PC-3 (cell line): ENCODE results near the gene PAPOLA. TPM values are rescaled to one million over a fixed set of nuclear protein-coding genes. Genes with fewer than 3 reads are reported as not detected.

Experiments
- ATAC-seq: fragments of 200-7000 bp; cut with Tn5 transposase; 2 replicates; pipeline ENCODE4 v1.9.1; 2020; ENCODE audit warnings: mild to moderate bottlenecking, moderate library complexity
- BruUV-seq: library from RNA; stranded (reverse); fragments of 400-500 nt; replicated peaks from 2 replicates; lab custom pipeline; 2021; lab: Mats Ljungman, UMichigan
- CTCF ChIA-PET: fragments of 300-600 bp; sonication (Branson Sonifier 250); formaldehyde crosslinking; loops from one replicate; lab custom pipeline; 2022; ENCODE audit warnings: antibody characterized with exemption; lab: Charles Lee
- POLR2A ChIA-PET: fragments of 300-600 bp; sonication (Branson Sonifier 250); formaldehyde crosslinking; loops from one replicate; lab custom pipeline; 2022; ENCODE audit warnings: antibody characterized with exemption; ENCODE audit not compliant: unreplicated experiment; lab: Charles Lee
- DNase-seq: peaks from one replicate; pipeline ENCODE4 v3.0.0-alpha.2; 2015
- H2AFZ ChIP-seq: fragments of 300-600 bp; sonication (generic); 2 replicates; pipeline ENCODE4 v1.6.0; 2016; ENCODE audit warnings: antibody characterized with exemption, low read length
- H3F3A ChIP-seq: fragments of 300-600 bp; sonication (generic); one replicate; pipeline ENCODE4 v1.6.0; 2017; ENCODE audit warnings: antibody characterized with exemption, low read length, control low read depth, mild to moderate bottlenecking; ENCODE audit not compliant: unreplicated experiment
- H3K27ac ChIP-seq: fragments of 300-600 bp; sonication (generic); 2 replicates; pipeline ENCODE4 v1.5.1; 2016; ENCODE audit warnings: mild to moderate bottlenecking, low read length
- H3K27me3 ChIP-seq: fragments of 300-600 bp; sonication (generic); 2 replicates; pipeline ENCODE4 v1.6.1; 2016; ENCODE audit warnings: low read length, mixed read lengths
- H3K36me3 ChIP-seq: fragments of 300-600 bp; sonication (generic); 2 replicates; pipeline ENCODE4 v1.6.1; 2016; ENCODE audit warnings: low read depth, mixed run types, low read length, mixed read lengths
- H3K4me1 ChIP-seq: fragments of 300-600 bp; sonication (generic); 2 replicates; pipeline ENCODE4 v1.5.1; 2016; ENCODE audit warnings: low read length; ENCODE audit not compliant: insufficient read depth
- H3K4me2 ChIP-seq: fragments of 300-600 bp; sonication (generic); 2 replicates; pipeline ENCODE4 v1.6.0; 2016; ENCODE audit warnings: low read length
- H3K4me3 ChIP-seq: fragments of 300-600 bp; sonication (generic); 2 replicates; pipeline ENCODE4 v1.5.1; 2016; ENCODE audit warnings: mild to moderate bottlenecking, low read length, mixed read lengths
- H3K79me2 ChIP-seq: fragments of 300-600 bp; sonication (generic); 2 replicates; pipeline ENCODE4 v1.6.1; 2017; ENCODE audit warnings: low read length, mixed read lengths
- H3K9ac ChIP-seq: fragments of 300-600 bp; sonication (generic); 2 replicates; pipeline ENCODE4 v1.6.0; 2016; ENCODE audit warnings: mild to moderate bottlenecking, low read length
- H3K9me2 ChIP-seq: fragments of 300-600 bp; sonication (generic); replicated peaks from 2 replicates; pipeline ENCODE4 v1.6.1; 2016; ENCODE audit warnings: mixed run types, low read length, mixed read lengths
- H3K9me3 ChIP-seq: fragments of 300-600 bp; sonication (generic); 2 replicates; pipeline ENCODE4 v1.6.1; 2016; ENCODE audit warnings: low read length, mixed read lengths
- H4K20me1 ChIP-seq: fragments of 300-600 bp; sonication (generic); 2 replicates; pipeline ENCODE4 v1.6.1; 2016; ENCODE audit warnings: low read length, mixed read lengths
- EZH2 ChIP-seq: fragments of 300-600 bp; sonication (generic); IDR thresholded peaks from one replicate; pipeline ENCODE4 v1.6.1; 2017; ENCODE audit warnings: antibody characterized with exemption, mild to moderate bottlenecking, low read length; ENCODE audit not compliant: unreplicated experiment
- EZH2phosphoT487 ChIP-seq: fragments of 300-600 bp; sonication (generic); IDR thresholded peaks from 2 replicates; pipeline ENCODE4 v1.6.1; 2018; ENCODE audit warnings: mild to moderate bottlenecking, antibody characterized with exemption, low read length, borderline replicate concordance
- intact Hi-C: fragments of 100-400 bp; cut with micrococcal nuclease; formaldehyde crosslinking; loops from 2 replicates; pipeline ENCODE4 v1.9.0; 2023
- total RNA-seq: library from RNA; depleted of rRNA; stranded (reverse); fragments of >200 nt; gene quantifications from 2 replicates; pipeline ENCODE4 v1.2.3, GENCODE V29; 2014
- TF ChIP-seq, protein P1 (sequence below): fragments of 300-600 bp; sonication (generic); conservative IDR thresholded peaks from 2 replicates; pipeline ENCODE4 v1.5.1; 2017; ENCODE audit warnings: antibody characterized with exemption, low read depth, mild to moderate bottlenecking, low read length

The PAPOLA gene
- total RNA-seq, 1 experiment from 2014 or later = 111 TPM

GRCh38 chr14:96579358-96579757, 77.2 kb downstream of the PAPOLA start:
- CTCF ChIA-PET = interaction anchor here (0.6 kb wide), 1 partner anchor 226 kb away, joined by 3 read pairs; no protein-coding TSS in a partner anchor
- no peak overlapping the region for H3K9ac ChIP-seq
- no TSS peak for BruUV-seq
- TF ChIP-seq EZH2phosphoT487 (no peak), EZH2 (no peak)
- TF ChIP-seq, protein P1, sequence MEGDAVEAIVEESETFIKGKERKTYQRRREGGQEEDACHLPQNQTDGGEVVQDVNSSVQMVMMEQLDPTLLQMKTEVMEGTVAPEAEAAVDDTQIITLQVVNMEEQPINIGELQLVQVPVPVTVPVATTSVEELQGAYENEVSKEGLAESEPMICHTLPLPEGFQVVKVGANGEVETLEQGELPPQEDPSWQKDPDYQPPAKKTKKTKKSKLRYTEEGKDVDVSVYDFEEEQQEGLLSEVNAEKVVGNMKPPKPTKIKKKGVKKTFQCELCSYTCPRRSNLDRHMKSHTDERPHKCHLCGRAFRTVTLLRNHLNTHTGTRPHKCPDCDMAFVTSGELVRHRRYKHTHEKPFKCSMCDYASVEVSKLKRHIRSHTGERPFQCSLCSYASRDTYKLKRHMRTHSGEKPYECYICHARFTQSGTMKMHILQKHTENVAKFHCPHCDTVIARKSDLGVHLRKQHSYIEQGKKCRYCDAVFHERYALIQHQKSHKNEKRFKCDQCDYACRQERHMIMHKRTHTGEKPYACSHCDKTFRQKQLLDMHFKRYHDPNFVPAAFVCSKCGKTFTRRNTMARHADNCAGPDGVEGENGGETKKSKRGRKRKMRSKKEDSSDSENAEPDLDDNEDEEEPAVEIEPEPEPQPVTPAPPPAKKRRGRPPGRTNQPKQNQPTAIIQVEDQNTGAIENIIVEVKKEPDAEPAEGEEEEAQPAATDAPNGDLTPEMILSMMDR = no peak
- H3K79me2 ChIP-seq = no peaks in the 10 kb centered on the region
- no peak overlapping the region for H2AFZ ChIP-seq
- H3K27me3 ChIP-seq = no peaks in the 10 kb centered on the region
- H3K9me3 ChIP-seq = no peaks in the 10 kb centered on the region
- H3K4me2 ChIP-seq = no peak overlapping the region
- H3F3A ChIP-seq = no peaks in the 10 kb centered on the region
- H3K4me3 ChIP-seq = no peak overlapping the region
- H3K9me2 ChIP-seq = no peaks in the 10 kb centered on the region
- no peaks in the 10 kb centered on the region for H4K20me1 ChIP-seq
- no peak for ATAC-seq
- intact Hi-C loops = no loop called here
- H3K27ac ChIP-seq = no peak overlapping the region
- DNase-seq = no peak
- peaks cover under 1% of the 10 kb centered on the region; the same call in 1 of the 2 replicates for H3K4me1 ChIP-seq
- H3K36me3 ChIP-seq = no peaks in the 10 kb centered on the region
- POLR2A ChIA-PET = no interaction called here

- DNase-seq = no peak
- no peak overlapping the region for H3K9ac ChIP-seq
- no peaks in the 10 kb centered on the region for H3K27me3 ChIP-seq
- no peaks in the 10 kb centered on the region for H3K4me1 ChIP-seq
- no peaks in the 10 kb centered on the region for H3F3A ChIP-seq
- H2AFZ ChIP-seq = no peak overlapping the region
- POLR2A ChIA-PET = no interaction called here
- no TSS peak for BruUV-seq
- H3K4me3 ChIP-seq = no peak overlapping the region
- no peaks in the 10 kb centered on the region for H3K36me3 ChIP-seq
- CTCF ChIA-PET = no interaction called here
- H3K4me2 ChIP-seq = no peak overlapping the region
- H3K9me3 ChIP-seq = no peaks in the 10 kb centered on the region
- no peak for ATAC-seq
- no peaks in the 10 kb centered on the region for H3K79me2 ChIP-seq
- no peak for TF ChIP-seq EZH2
- TF ChIP-seq, protein P1 = no peak
- no peak for TF ChIP-seq EZH2phosphoT487
- H4K20me1 ChIP-seq = no peaks in the 10 kb centered on the region
- intact Hi-C loops = loop anchor here (5.0 to 10.0 kb wide), 2 partner anchors 272 to 605 kb away; no protein-coding TSS in a partner anchor
- no peaks in the 10 kb centered on the region for H3K9me2 ChIP-seq
- no peak overlapping the region for H3K27ac ChIP-seq
These were observed 77.7 kb downstream of the PAPOLA start for GRCh38 chr14:96579855-96580254.

DNA sequence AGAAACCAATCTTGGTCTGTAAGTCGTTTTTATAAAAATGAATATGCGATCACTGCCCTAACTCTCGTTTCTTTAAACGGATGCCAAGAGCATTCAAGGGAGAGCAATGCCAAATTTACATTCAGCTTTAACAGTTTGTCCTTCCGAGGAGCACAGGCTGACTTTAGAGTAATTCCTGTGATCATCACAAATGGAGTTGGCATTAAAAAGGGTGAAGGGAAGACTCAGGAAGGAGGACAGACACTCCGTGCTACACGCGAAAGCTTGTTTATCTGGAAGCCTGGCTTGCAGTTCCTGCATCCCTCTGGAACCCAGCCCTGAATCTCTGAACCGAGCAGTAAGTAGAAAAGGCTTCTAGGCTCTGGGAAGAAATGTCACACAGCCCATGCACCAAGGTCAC, 78.4 kb downstream of the PAPOLA start:
- TF ChIP-seq, protein P1 = no peak
- no peak for TF ChIP-seq EZH2phosphoT487
- no peak overlapping the region for H2AFZ ChIP-seq
- H3K79me2 ChIP-seq = no peaks in the 10 kb centered on the region
- ChIA-PET CTCF (no interaction called here), POLR2A (no interaction called here)
- no peaks in the 10 kb centered on the region; the same call in 1 of the 2 replicates for H3K27me3 ChIP-seq
- ATAC-seq (no peak), DNase-seq (no peak)
- H3K27ac ChIP-seq = no peak overlapping the region
- H3K4me2 ChIP-seq = no peak overlapping the region
- no peak overlapping the region for H3K4me3 ChIP-seq
- intact Hi-C loops = loop anchor here (5.0 to 10.0 kb wide), 2 partner anchors 272 to 604 kb away; no protein-coding TSS in a partner anchor
- no peaks in the 10 kb centered on the region for H3K4me1 ChIP-seq
- H4K20me1 ChIP-seq = no peaks in the 10 kb centered on the region
- H3K9me3 ChIP-seq = no peaks in the 10 kb centered on the region
- BruUV-seq = no TSS peak
- no peaks in the 10 kb centered on the region for H3F3A ChIP-seq
- H3K9me2 ChIP-seq = no peaks in the 10 kb centered on the region
- no peaks in the 10 kb centered on the region for H3K36me3 ChIP-seq
- H3K9ac ChIP-seq = no peak overlapping the region
